Lung (tissue), 12 donors: Measurements from ENCODE around the gene RAI1. TPM values are rescaled to one million over a fixed set of nuclear protein-coding genes. Genes with fewer than 3 reads are reported as not detected.
A peak's percentile ranks its signal among the peaks of the same experiment; 100 is the strongest.

Experiments used
- ATAC-seq: fragments of 200-7000 bp; cut with Tn5 transposase; one replicate; pipeline ENCODE4 v1.9.1; 2020; ENCODE audit warnings: moderate number of reproducible peaks; ENCODE audit not compliant: insufficient read depth, low FRiP score
- DNase-seq, 3 donors: peaks; one replicate each; pipeline ENCODE4 v3.0.0-alpha.2; 2013 to 2017
- H3K27ac ChIP-seq, 2 donors: one replicate each; pipeline ENCODE4 v1.5.1; 2013; ENCODE audit warnings: mild to moderate bottlenecking in 2 of 2, moderate library complexity in 2 of 2, control low read depth in 1 of 2, inconsistent platforms in 1 of 2, low read depth in 1 of 2, low read length in 1 of 2
- H3K27me3 ChIP-seq, 3 donors: one replicate each; pipeline ENCODE4 v1.5.1; 2013; ENCODE audit warnings: low read length in 2 of 3; ENCODE audit not compliant: control insufficient read depth in 3 of 3, insufficient read depth in 3 of 3
- H3K36me3 ChIP-seq, 4 donors: one replicate each; pipeline ENCODE4 v1.5.1; 2013; ENCODE audit warnings: low read length in 4 of 4, mild to moderate bottlenecking in 1 of 4, moderate library complexity in 1 of 4; ENCODE audit not compliant: control insufficient read depth in 4 of 4, insufficient read depth in 4 of 4
- H3K4me1 ChIP-seq, 5 donors: one replicate each; pipeline ENCODE4 v1.5.1; 2013; ENCODE audit warnings: low read length in 5 of 5, mild to moderate bottlenecking in 2 of 5, moderate library complexity in 1 of 5; ENCODE audit not compliant: control insufficient read depth in 5 of 5, insufficient read depth in 5 of 5
- H3K4me3 ChIP-seq: one replicate; pipeline ENCODE4 v1.5.1; 2013; ENCODE audit warnings: mild to moderate bottlenecking, control low read depth, moderate library complexity
- H3K9ac ChIP-seq, 2 donors: one replicate each; pipeline ENCODE4 v1.5.1; 2013; ENCODE audit warnings: low read length in 2 of 2, control low read depth in 1 of 2; ENCODE audit not compliant: insufficient read depth in 1 of 2
- H3K9me3 ChIP-seq, 4 donors: one replicate each; pipeline ENCODE4 v1.5.1; 2013; ENCODE audit warnings: low read length in 3 of 4, mild to moderate bottlenecking in 1 of 4, moderate library complexity in 1 of 4; ENCODE audit not compliant: control insufficient read depth in 4 of 4, insufficient read depth in 3 of 4
- CTCF ChIP-seq: IDR thresholded peaks from 2 replicates; pipeline ENCODE4 v1.5.1; 2012; ENCODE audit warnings: mild to moderate bottlenecking; ENCODE audit errors: control extremely low read depth, extremely low read depth
- WGBS, 2 donors: extraction: QIAGEN DNeasy Blood & Tissue Kit; methylation state at CpG; one replicate each; pipeline ENCODE4 v1.1.7; 2013; 5-methylcytosine and 5-hydroxymethylcytosine counted together
- polyA plus RNA-seq, 2 donors: library from polyadenylated mRNA; stranded (reverse); fragments of 200-250 nt; gene quantifications; one replicate each; pipeline ENCODE4 v1.2.1, GENCODE V29; 2013
- total RNA-seq, 2 donors: library from RNA; depleted of rRNA in 1 of 2; stranded (reverse); fragments of >200 nt in 1 of 2; gene quantifications; one replicate each; pipeline ENCODE4 v1.2.1, GENCODE V29; 2014 to 2021
- donor health status: control.
- donor health status: control.
- donor health status: Bipolar disorder and iron deficiency.
- donor health status: healthy.
- donor health status: DM: yes; HTN: yes; CAD: no.

Gene RAI1
- total and polyA plus RNA-seq, 4 donors: 14.5 to 44.4 (median 28.3) TPM

- ATAC-seq (no peak), DNase-seq (no peak)
- H3K4me3 ChIP-seq: no peak overlapping the region
- peaks cover 2 to 46% (median 24%) of the 10 kb centered on the region in 5 donors for H3K4me1 ChIP-seq
- peaks cover 0 to 4% (median 0%) of the 10 kb centered on the region in 4 donors for H3K36me3 ChIP-seq
- H3K9ac ChIP-seq: no peak overlapping the region
- peaks cover 0 to 2% (median 0%) of the 10 kb centered on the region in 4 donors for H3K9me3 ChIP-seq
- TF ChIP-seq CTCF: no peak
- WGBS, 2 donors: 92% methylated on average over 4 of the region's 4 CpGs
- no peaks in the 10 kb centered on the region for H3K27me3 ChIP-seq
- no peak overlapping the region for H3K27ac ChIP-seq
These were observed 62.9 kb downstream of the RAI1 start for GRCh38 chr17:17744116-17744515.

DNA sequence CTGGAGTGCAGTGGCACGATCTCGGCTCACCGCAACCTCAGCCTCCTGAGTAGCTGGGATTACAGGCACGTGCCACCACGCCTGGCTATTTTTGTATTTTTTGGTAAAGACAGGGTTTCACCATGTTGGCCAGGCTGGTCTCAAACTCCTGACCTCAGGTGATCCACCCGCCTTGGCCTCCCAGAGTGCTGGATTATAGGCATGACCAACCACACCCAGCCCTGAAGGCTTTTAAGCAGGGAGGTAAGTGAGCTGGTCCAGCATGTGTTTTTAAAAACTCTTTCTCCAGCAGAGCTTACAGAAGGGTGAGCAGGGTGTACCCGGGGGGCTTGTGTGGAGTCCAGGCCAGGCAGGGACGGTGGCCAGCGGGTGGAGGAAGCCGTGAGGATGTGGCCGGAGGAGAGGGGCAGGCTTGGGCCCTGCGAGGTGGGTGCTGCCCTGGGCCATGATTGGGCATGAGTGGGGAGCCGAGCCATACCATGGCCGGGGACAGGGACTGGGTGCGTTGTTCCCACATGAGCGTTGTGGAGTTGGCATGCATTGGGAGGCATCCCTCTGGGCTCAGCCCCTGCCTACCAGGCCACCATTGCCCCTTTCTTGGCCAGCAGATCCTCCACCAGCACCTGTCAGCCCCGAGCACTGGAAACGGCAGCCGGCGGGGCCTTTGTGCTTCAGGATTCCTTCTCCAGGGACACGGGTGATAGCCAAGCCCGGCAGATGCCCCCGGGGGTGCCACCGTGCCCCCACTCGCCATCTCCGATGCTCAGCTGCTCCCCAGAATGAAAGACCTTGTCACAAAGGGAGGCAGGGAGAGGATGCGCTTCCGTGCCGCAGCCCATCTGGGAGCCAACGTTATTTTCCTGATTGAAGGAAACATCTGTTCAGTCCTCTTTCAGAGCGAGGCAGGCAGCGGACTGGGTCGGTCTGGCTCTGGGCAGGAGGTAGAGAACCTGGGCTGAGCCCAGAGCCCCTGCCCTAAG is 64.5 kb downstream of the RAI1 start:
- Histone ChIP-seq H3K27ac (peak overlapping the region in 1 of 2 donors; percentile 34), H3K36me3 (peaks cover 0 to 4% (median 0%) of the 10 kb centered on the region in 4 donors), H3K4me1 (peaks cover 0 to 33% (median 19%) of the 10 kb centered on the region in 5 donors), H3K27me3 (no peaks in the 10 kb centered on the region), H3K9ac (no peak overlapping the region), H3K9me3 (peaks cover 0 to 2% (median 0%) of the 10 kb centered on the region in 4 donors), H3K4me3 (no peak overlapping the region)
- no peak for TF ChIP-seq CTCF
- ATAC-seq (no peak), DNase-seq (no peak)
- 84 to 85% methylated on average over 33 of the region's 33 CpGs for whole genome bisulfite sequencing, 2 donors

DNA sequence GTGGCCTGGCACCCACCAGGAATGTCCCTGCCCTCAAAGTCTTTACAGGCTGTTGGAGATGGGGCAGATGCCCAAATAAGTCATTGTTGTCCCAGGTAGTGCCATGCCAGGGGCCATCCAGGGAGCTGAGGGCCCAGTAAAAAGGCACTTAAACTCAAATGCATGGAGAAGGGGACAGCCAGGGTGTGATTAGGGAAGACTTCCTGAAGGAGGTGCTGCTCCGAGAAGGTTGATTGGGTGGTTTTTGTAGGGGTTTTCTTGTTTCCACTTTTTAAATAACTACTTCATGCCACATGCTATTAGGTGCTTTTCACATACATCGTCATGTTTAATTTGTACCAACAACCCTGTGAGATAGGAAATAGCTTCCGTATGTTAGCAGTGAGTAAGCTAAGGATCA is 66.9 kb downstream of the RAI1 start:
- H3K27me3 ChIP-seq: no peaks in the 10 kb centered on the region
- H3K36me3 ChIP-seq: peaks cover 0 to 4% (median 0%) of the 10 kb centered on the region in 4 donors
- WGBS, 2 donors: 89 to 92% methylated on average over 3 of the region's 3 CpGs
- peaks cover 0 to 2% (median 0%) of the 10 kb centered on the region in 4 donors for H3K9me3 ChIP-seq
- no peak overlapping the region for H3K4me3 ChIP-seq
- DNase-seq (no peak), ATAC-seq (no peak)
- H3K4me1 ChIP-seq: peaks cover 0 to 29% (median 12%) of the 10 kb centered on the region in 5 donors
- peak overlapping the region in 1 of 2 donors; percentile 22 for H3K27ac ChIP-seq
- TF ChIP-seq CTCF: no peak
- H3K9ac ChIP-seq: no peak overlapping the region
